ENCODE data around the gene ABCD4. TPM values are rescaled to one million over a fixed set of nuclear protein-coding genes. Genes with fewer than 3 reads are reported as not detected.
"Not testable (repeated sequence)": the region's sequence is repeated elsewhere in the genome, so short reads cannot be mapped to it uniquely, and the experiment has no call there.

ABCD4 gene
- polyA plus RNA-seq, 1 experiment: 13.3 TPM

DNA sequence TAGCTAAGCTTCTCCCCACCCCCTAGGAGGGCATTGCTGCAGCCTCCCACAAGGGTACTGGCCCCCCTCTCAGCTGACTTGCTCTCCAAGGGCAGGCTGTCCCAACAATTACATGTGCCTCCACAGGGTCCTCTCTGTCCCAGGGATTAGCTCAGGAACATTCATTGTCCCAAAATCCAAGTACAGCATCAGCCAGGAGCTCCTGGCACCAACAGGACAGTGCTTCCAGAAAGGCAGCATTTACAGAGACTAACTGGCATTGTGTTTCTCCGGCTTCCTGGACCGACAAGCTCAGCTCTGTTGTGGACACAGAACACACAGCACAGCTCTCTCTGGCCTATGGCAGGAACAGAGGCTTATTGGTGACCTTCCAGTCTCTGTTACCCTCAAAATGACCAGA lies 21.7 kb downstream of the ABCD4 start:
- POLR2A ChIA-PET: no interaction called here
- DNase-seq (ENCODE audit: low read depth, low spot score): no peak

GRCh38 chr14:74278080-74278479 lies 24.7 kb downstream of the ABCD4 start:
- Histone ChIP-seq H3K9me3 (ENCODE audit: control insufficient read depth, insufficient read depth, low read length) (peaks cover 8% of the 10 kb centered on the region; the same call in 1 of the 2 replicates), H3K27me3 (ENCODE audit: control insufficient read depth, insufficient read depth, low read length) (no peaks in the 10 kb centered on the region), H3K4me3 (ENCODE audit: low read depth, low read length) (no peak overlapping the region), H3K27ac (ENCODE audit: low read depth, low read length) (no peak overlapping the region)
- no peak for DNase-seq (ENCODE audit: low read depth, low spot score)
- ChIA-PET CTCF (interaction anchor here (1.7 kb wide), 1 partner anchor 20 kb away, joined by 7 read pairs; no protein-coding TSS in a partner anchor), POLR2A (interaction anchor here (0.6 to 1.1 kb wide), 2 partner anchors 25 to 67 kb away, joined by 3 to 6 read pairs; partner anchors contain the start of gene ABCD4)
- TF ChIP-seq CTCF (IDR thresholded peaks at IDR 0.05; ENCODE audit: low read depth, low read length): no peak

More for the DNA sequence above, 21.7 kb downstream of the ABCD4 start:
- CTCF ChIA-PET: interaction anchor here (1.5 to 2.0 kb wide), 2 partner anchors 10 to 14 kb away, joined by 3 to 9 read pairs; no protein-coding TSS in a partner anchor
- no peak overlapping the region for H3K4me3 ChIP-seq (ENCODE audit: low read depth, low read length)
- no peak for TF ChIP-seq CTCF (IDR thresholded peaks at IDR 0.05; ENCODE audit: low read depth, low read length)
- H3K27ac ChIP-seq (ENCODE audit: low read depth, low read length): no peak overlapping the region
- no peaks in the 10 kb centered on the region for H3K27me3 ChIP-seq (ENCODE audit: control insufficient read depth, insufficient read depth, low read length)
- H3K9me3 ChIP-seq (ENCODE audit: control insufficient read depth, insufficient read depth, low read length): peaks cover 8% of the 10 kb centered on the region; the same call in 1 of the 2 replicates

- Histone ChIP-seq H3K27me3 (ENCODE audit: control insufficient read depth, insufficient read depth, low read length) (no peaks in the 10 kb centered on the region), H3K27ac (ENCODE audit: low read depth, low read length) (no peak overlapping the region), H3K4me3 (ENCODE audit: low read depth, low read length) (no peak overlapping the region), H3K9me3 (ENCODE audit: control insufficient read depth, insufficient read depth, low read length) (peaks cover 8% of the 10 kb centered on the region; the same call in 1 of the 2 replicates)
- DNase-seq (ENCODE audit: low read depth, low spot score): peak; percentile 37
- POLR2A ChIA-PET: no interaction called here
- no peak for TF ChIP-seq CTCF (IDR thresholded peaks at IDR 0.05; ENCODE audit: low read depth, low read length)
- CTCF ChIA-PET: interaction anchor here (1.0 kb wide), 1 partner anchor 17 kb away, joined by 3 read pairs; no protein-coding TSS in a partner anchor
These were observed 27.4 kb downstream of the ABCD4 start for GRCh38 chr14:74275241-74275841.

DNA sequence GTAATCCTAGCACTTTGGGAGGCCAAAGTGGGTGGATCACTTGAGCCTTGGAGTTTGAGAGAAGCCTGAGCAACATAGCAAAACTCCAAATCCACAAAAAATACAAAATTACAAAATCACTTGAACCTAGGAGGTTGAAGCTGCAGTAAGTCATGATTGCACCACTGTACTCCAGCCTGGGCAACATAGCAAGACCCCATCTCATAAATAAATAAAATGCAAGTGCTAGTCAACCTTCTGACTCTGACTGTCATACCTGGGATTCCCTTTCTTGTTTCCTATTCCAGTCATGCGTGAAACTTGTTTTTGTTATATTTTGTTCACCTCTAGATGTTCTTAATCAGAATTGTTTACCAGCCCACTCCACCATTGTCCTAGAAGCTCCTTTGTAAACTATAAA lies 31.4 kb downstream of the ABCD4 start:
- Histone ChIP-seq H3K9me3 (ENCODE audit: control insufficient read depth, insufficient read depth, low read length) (no peaks in the 10 kb centered on the region), H3K27me3 (ENCODE audit: control insufficient read depth, insufficient read depth, low read length) (no peaks in the 10 kb centered on the region), H3K27ac (ENCODE audit: low read depth, low read length) (no peak overlapping the region), H3K4me3 (ENCODE audit: low read depth, low read length) (no peak overlapping the region)
- POLR2A ChIA-PET: interaction anchor here (1.6 kb wide), 1 partner anchor 28 kb away, joined by 4 read pairs; no protein-coding TSS in a partner anchor
- no peak for TF ChIP-seq CTCF (IDR thresholded peaks at IDR 0.05; ENCODE audit: low read depth, low read length)
- CTCF ChIA-PET: interaction anchor here (0.7 to 3.8 kb wide), 2 partner anchors 10 to 13 kb away, joined by 3 to 34 read pairs; no protein-coding TSS in a partner anchor
- no peak for DNase-seq (ENCODE audit: low read depth, low spot score)

GRCh38 chr14:74270382-74271177 lies 32.2 kb downstream of the ABCD4 start:
- H3K27ac ChIP-seq (ENCODE audit: low read depth, low read length); H3K4me3 ChIP-seq (ENCODE audit: low read depth, low read length); H3K27me3 ChIP-seq (ENCODE audit: control insufficient read depth, insufficient read depth, low read length); H3K9me3 ChIP-seq (ENCODE audit: control insufficient read depth, insufficient read depth, low read length): not testable (repeated sequence)
- DNase-seq (ENCODE audit: low read depth, low spot score): peak; percentile 10
- ChIA-PET POLR2A (interaction anchor here (1.6 kb wide), 1 partner anchor 28 kb away, joined by 4 read pairs; no protein-coding TSS in a partner anchor), CTCF (interaction anchor here (0.6 to 3.8 kb wide), 6 partner anchors 9 to 1304 kb away, joined by 3 to 34 read pairs (median 4); no protein-coding TSS in a partner anchor)
